ELF-1 (cell line): ENCODE measurements around the gene OAT.

Source experiments
- DNase-seq: peaks from one replicate; pipeline ENCODE4 v3.0.0-alpha.2; 2016; ENCODE audit warnings: low read depth, low spot score

The OAT gene

GRCh38 chr10:124403548-124403947, 15.2 kb downstream of the OAT start:
- peak; percentile 85 for DNase-seq

DNA sequence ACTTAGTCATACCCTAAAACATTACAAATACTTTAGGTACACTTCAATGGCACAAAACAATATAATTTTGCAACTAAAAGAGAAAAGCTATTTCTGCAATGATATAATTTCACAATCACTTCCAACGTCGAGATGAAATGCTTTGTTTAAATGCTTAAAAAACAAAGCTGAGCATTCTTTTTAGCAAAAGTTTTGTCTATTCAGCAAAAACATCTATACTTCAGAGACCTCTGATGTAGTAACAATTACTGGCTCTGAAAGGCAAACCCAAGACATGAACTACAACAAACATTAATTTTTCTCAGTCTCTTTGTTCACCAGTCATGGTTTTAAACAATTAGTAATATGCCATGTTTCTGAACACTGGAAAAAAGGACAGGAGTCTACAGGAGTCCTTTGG, 16.4 kb downstream of the OAT start:
- DNase-seq: no peak

DNA sequence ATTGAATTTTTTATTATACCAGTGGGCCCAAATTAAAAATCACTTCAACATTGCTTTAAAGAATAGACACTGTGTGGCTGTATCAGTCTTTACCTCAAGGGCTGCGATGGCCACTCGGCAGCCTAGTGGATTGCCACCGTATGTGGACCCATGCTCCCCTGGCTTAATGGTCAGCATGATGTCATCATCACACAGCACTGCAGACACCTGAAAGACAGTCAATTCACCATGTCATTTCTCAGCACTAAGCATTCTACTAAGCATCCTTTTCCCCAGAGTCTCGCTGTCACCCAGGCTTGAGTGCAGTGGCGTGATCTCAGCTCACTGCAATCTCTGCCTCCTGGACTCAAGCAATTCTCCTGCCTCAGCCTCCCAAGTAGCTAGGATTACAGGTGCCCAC, 17.1 kb downstream of the OAT start:
- DNase-seq: no peak

DNA sequence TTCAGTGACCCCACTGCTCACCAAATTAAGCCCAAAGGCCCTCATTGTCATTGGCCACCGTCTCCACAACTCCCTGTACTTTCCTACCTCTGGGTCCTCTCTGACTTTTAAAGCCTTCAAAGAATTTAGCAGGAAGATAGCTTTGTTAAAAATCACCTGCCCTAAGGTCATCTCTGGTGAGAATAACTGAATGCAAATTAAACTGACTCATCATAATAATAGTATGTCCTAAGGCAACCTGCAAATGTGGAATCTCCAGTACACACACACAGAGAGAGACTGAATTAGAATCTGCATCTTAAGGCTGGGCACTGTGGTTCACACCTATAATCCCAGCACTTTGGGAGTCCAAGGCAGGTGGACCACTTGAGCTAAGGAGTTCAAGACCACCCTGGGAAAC, 24.1 kb downstream of the OAT start:
- DNase-seq: peak; percentile 51

DNA sequence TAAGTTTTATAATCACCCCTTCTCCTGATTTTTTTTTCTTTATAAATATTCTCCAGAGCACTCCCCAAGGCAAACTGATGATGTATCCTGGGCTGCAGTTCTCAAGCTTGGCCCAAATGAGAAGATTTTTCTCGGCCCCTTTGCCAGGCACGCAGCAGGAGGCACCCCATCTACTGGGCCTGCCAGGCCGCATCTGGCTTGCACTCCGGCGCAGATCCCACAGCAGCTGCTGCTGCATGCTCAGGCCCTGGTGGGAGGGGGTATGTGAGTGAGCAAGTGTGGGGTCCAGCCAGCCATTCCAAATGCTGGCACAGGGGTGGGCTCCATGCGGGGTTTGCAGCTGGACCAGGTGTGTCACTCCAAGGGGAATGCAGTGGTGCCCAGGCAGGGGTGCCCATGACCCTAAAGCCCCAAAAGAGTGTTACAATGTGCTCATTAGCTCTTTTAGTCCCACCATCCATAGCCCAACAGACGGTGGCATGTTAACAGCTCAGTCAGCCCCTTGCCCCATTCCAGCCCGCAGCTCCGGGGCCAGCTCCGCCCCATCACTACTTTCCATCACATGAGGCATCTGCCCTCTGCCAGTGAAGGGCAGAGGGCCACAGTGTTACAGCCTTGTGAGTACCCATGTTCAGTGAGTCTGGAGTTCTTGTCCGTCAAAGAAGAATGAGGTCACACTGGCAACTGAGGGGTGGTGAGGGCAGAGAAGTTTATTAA, 25.9 kb downstream of the OAT start:
- no peak for DNase-seq

GRCh38 chr10:124390471-124391187, 28.1 kb downstream of the OAT start:
- DNase-seq: no peak

- DNase-seq: no peak
Measured at GRCh38 chr10:124389613-124390361, 28.9 kb downstream of the OAT start.

DNA sequence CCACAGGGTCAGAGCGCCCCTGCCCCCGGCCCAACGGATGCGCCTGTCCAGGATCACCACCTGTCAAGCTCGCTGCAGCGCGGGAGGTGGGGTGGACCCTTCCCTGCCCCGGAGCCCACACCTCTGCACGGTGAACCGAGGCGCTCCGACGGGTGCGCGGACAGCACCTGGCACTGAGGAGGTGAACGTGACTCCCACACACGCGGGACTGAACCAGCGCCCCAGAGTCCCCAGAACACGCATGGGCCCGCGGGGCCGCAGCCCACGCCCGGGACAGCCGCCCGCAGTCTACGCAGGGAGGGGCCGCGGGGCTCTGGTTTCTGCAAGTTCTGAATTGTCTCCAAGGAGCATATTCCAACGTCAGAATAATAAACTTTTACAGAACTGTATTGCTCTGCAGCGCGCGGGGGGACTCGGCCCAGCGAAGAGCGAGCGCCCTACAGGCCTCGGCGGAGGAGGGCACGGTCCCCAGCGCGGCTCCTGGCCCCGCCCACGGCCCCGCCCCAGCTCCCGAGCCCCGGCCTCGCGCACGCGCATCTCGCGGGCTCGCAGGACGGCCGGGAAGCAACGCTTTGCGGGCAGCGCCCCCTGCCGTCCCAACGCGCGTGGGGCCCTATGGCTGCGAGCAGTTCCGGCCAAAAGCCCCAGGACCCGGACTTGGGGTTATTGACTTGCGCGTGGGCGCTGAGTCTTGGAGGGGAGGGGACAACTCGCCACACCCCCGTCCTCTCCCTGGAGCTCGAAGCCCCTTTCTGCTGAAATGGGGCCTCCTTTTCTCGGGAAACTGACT, 29.7 kb downstream of the OAT start:
- peak; percentile 84 for DNase-seq

DNA sequence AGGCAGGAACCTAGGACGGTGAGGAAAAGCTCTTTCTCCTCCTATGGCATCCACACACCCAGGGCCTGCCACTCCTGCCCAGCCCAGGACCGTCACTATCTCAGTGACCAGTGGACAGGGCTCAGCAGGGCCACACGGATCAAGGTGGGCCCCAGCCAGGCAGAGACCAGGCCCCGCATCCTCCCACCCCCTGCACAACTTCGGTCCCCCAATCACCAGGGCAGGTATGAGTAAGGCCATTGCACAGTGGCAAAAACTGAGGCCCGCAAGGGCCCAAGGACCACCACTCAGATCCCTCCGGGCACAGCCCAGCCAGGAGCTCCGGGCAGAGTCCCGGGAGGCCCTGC, 30.3 kb downstream of the OAT start:
- DNase-seq: no peak

DNA sequence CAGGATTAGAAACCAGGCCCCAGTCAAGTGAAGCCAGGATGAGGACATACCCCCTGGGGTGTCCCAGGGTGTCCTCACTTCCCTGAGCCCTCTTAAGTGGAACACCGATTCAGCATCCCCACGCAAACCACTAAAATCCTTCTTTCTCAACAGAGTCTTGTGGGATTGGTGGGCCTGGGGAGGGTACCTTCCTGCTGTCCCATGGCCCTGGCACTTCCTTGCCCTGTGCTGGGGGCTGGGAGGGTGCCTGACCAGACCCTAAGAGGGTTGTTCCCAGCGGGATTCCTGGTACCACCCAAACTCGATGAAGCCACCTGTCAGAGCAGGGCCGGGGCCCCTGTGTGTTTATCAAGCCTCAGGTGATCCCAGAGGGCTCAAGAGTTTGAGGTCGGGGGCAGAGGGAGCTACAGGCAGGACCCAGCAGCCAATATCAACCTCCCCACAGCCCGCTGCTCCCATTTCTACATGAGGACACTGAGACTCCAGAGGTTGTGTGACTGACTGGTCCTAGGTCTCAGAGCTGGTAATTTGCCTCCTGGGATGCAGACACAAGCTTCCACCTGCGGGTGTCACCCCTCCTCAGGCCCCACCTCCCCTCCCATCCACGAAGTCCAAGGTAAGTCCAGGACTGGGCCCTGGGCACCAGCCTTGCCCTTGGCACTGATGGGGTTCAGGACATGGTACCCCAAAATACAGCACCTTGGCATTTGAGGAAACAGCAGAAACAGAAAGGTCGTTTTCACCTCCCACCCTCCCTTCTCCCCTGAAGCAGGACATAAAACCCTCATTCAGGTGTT, 31.4 kb downstream of the OAT start:
- DNase-seq: no peak

- DNase-seq: peak; percentile 89
Measured at GRCh38 chr10:124386186-124387077, 32.3 kb downstream of the OAT start.

DNA sequence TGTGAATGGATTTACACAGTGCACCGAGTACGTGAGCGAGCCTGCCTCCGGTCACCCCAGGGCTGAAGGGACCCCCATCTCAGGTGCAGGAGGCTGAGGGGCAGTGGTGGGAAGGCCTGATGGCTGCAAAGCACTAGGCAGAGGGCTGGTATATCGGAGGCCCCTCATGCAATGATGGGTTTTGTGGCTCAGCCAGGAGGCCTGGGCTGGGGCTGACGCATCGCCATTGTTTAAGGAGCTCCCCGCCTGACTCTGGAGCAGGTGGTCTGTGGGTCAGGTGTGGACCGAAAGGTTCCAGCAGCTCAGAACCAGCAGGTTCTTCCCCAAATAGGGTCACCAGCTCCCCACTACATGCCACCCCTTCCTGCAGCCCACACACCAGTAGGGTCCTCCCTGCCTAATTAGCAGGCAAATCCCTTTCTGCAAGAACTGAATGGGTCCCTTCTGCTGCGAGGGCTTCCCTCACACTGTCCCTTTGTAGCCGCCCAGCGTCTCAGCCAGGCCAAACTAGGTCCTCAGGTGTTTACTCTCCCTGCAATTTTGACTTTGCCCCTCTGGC, 33.0 kb downstream of the OAT start:
- DNase-seq: no peak

GRCh38 chr10:124384591-124385190, 34.0 kb downstream of the OAT start:
- no peak for DNase-seq

DNA sequence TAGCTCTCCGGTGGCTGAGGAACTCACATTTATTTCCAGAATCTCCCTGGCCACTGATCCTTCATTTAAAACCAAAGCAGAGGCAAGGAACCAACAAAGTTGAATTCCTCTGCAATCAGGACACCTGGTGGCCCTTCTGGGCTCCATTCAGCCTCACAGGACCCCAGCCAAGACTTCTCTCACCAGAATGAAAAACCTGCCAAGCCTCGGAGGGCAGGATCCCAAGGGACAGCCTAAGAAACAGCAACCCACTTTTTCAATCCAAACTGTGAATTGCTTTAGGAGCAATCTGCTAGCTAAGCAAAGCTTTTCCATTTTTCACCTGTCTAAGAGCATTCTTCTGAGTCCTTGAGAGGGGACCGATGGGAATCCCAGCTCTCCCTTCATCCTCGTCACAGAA, 34.6 kb downstream of the OAT start:
- DNase-seq: no peak

DNA sequence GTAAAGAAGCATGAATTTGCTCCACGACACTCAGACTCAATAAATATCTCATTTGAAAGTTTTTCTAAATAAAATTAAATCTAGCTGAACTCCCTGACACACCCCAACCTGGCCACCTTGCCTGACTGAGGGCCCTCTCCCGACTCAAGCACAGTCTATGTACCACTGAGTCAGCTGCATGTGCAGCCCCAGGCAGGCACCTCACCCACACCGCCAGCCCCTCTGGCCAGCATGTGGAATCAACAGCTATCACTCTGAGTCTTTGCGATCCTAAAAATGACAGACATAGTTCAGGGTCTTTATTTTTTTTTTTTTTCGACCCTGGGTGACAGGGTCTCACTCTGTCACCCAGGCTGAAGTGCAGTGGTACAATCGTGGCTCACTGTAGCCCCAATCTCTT, 35.2 kb downstream of the OAT start:
- DNase-seq: no peak

- DNase-seq: no peak
Measured at GRCh38 chr10:124381011-124381611, 37.6 kb downstream of the OAT start.

- no peak for DNase-seq
Measured at GRCh38 chr10:124380256-124380995, 38.3 kb downstream of the OAT start.

GRCh38 chr10:124379609-124380193, 39.0 kb downstream of the OAT start:
- DNase-seq: no peak
